Measurements from ENCODE around the gene MVD.
"Not testable (repeated sequence)": the region's sequence is repeated elsewhere in the genome, so short reads cannot be mapped to it uniquely, and the experiment has no call there.

Gene MVD

GRCh38 chr16:88681709-88682451, 19.0 kb upstream of the MVD start:
- no peak for DNase-seq (ENCODE audit: low read depth)

- no peak for DNase-seq (ENCODE audit: low read depth)
These were observed 18.3 kb upstream of the MVD start for GRCh38 chr16:88681084-88681680.

GRCh38 chr16:88680554-88681083, 17.7 kb upstream of the MVD start:
- DNase-seq (ENCODE audit: low read depth), result no peak

- no peak for DNase-seq (ENCODE audit: low read depth)
These were observed 15.5 kb upstream of the MVD start for GRCh38 chr16:88678224-88678979.

GRCh38 chr16:88677721-88678120, 14.8 kb upstream of the MVD start:
- DNase-seq (ENCODE audit: low read depth), result no peak

GRCh38 chr16:88676502-88677242, 13.8 kb upstream of the MVD start:
- DNase-seq (ENCODE audit: low read depth), result no peak

- DNase-seq (ENCODE audit: low read depth), result no peak
These were observed 11.0 kb upstream of the MVD start for GRCh38 chr16:88673716-88674379.

GRCh38 chr16:88672776-88673175, 9.9 kb upstream of the MVD start:
- DNase-seq (ENCODE audit: low read depth), result no peak

GRCh38 chr16:88671806-88672205, 8.9 kb upstream of the MVD start:
- no peak for DNase-seq (ENCODE audit: low read depth)

GRCh38 chr16:88669980-88670379, 7.1 kb upstream of the MVD start:
- no peak for DNase-seq (ENCODE audit: low read depth)

- DNase-seq (ENCODE audit: low read depth), result not testable (repeated sequence)
These were observed 6.6 kb upstream of the MVD start for GRCh38 chr16:88669493-88669892.

GRCh38 chr16:88667461-88667860, 4.6 kb upstream of the MVD start:
- no peak for DNase-seq (ENCODE audit: low read depth)

GRCh38 chr16:88665570-88665969, 2.7 kb upstream of the MVD start:
- DNase-seq (ENCODE audit: low read depth), result no peak

- no peak for DNase-seq (ENCODE audit: low read depth)
These were observed 2.3 kb upstream of the MVD start for GRCh38 chr16:88665148-88665547.

- no peak for DNase-seq (ENCODE audit: low read depth)
These were observed 559 bp downstream of the MVD start for GRCh38 chr16:88662222-88662842.

- DNase-seq (ENCODE audit: low read depth), result no peak
These were observed 1.4 kb downstream of the MVD start for GRCh38 chr16:88661468-88661867.

- DNase-seq (ENCODE audit: low read depth), result no peak
These were observed 3.7 kb downstream of the MVD start for GRCh38 chr16:88659160-88659559.

- no peak for DNase-seq (ENCODE audit: low read depth)
These were observed 4.2 kb downstream of the MVD start for GRCh38 chr16:88658714-88659113.

- no peak for DNase-seq (ENCODE audit: low read depth)
These were observed 5.5 kb downstream of the MVD start for GRCh38 chr16:88657371-88657770.

GRCh38 chr16:88656291-88656980, 6.5 kb downstream of the MVD start:
- DNase-seq (ENCODE audit: low read depth), result no peak
